ENCODE results near the gene ESR2.

ESR2 gene

DNA sequence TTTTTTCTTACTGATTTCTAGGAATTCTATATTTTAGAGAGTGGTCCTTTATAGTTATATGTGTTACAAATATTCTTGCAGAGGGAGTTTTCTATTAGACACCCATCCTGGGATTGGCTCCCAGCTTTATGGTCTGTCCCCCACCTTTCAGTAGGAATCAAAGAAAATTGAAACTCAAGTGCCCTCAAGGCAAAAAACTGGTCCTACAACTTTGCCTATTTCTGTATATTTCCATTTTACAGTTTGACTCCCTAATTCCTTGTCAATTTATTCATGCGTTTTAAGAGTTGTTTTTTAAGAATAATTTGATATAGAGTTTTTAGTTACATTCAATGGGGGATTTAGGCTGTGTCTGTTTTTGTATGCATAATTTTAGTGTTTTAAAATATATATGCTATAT is 232.5 kb downstream of the ESR2 start:
- WGBS, 2 donors (ENCODE audit: extremely low coverage in 2 of 2, insufficient read length in 2 of 2, insufficient replicate concordance in 1 of 2): no CpG with 5 or more reads among the region's 1 CpG
- H3K27me3 ChIP-seq (ENCODE audit: control insufficient read depth in 3 of 3, insufficient read depth in 3 of 3, low read depth in 1 of 3, low read length in 3 of 3): no peaks in the 10 kb centered on the region
- H2BK12ac ChIP-seq (ENCODE audit: low read length): no peak overlapping the region
- H3K23ac ChIP-seq (ENCODE audit: low read depth, low read length, poor library complexity): no peak overlapping the region
- H2AFZ ChIP-seq (ENCODE audit: low read length): no peak overlapping the region
- H3K4me2 ChIP-seq (ENCODE audit: insufficient read depth, low read length, poor library complexity, severe bottlenecking): no peak overlapping the region
- H2BK120ac ChIP-seq (ENCODE audit: low read depth, low read length): no peak overlapping the region
- no peak overlapping the region for H4K8ac ChIP-seq (ENCODE audit: low read depth, low read length)
- H3K27ac ChIP-seq (replicated peaks; ENCODE audit: low read length): no peak overlapping the region
- peaks cover 8 to 91% of the 10 kb centered on the region in 2 donors for H3K36me3 ChIP-seq (replicated peaks in 1 of 2; ENCODE audit: control insufficient read depth in 2 of 2, insufficient read depth in 2 of 2, low read length in 2 of 2)
- peaks cover 0 to 7% of the 10 kb centered on the region in 2 donors for H3K4me1 ChIP-seq (ENCODE audit: control insufficient read depth in 2 of 2, insufficient read depth in 1 of 2, low read depth in 1 of 2, low read length in 2 of 2)
- no peak overlapping the region for H3K9ac ChIP-seq (ENCODE audit: low read depth, low read length, poor library complexity)
- H3K79me1 ChIP-seq (ENCODE audit: low read depth, low read length): no peaks in the 10 kb centered on the region
- DNase-seq (ENCODE audit: low spot score): no peak
- H3K9me3 ChIP-seq (replicated peaks in 1 of 2; ENCODE audit: control insufficient read depth in 2 of 2, insufficient read depth in 1 of 2, low read depth in 1 of 2, low read length in 2 of 2): peaks cover 0 to 3% of the 10 kb centered on the region in 2 donors
- H2BK15ac ChIP-seq (ENCODE audit: low read length): no peak overlapping the region
- H3K4ac ChIP-seq (ENCODE audit: low read length): no peak overlapping the region
- no peak overlapping the region for H3K14ac ChIP-seq (ENCODE audit: low read length)
- H2AK5ac ChIP-seq (ENCODE audit: low read depth, low read length): no peak overlapping the region
- H4K91ac ChIP-seq (ENCODE audit: low read depth, low read length, poor library complexity): no peak overlapping the region
- no peak overlapping the region for H3K18ac ChIP-seq (ENCODE audit: low read length)
- no peak overlapping the region for H2BK5ac ChIP-seq (ENCODE audit: low read length)
- no peak overlapping the region for H3K4me3 ChIP-seq (ENCODE audit: low read length in 2 of 2)

DNA sequence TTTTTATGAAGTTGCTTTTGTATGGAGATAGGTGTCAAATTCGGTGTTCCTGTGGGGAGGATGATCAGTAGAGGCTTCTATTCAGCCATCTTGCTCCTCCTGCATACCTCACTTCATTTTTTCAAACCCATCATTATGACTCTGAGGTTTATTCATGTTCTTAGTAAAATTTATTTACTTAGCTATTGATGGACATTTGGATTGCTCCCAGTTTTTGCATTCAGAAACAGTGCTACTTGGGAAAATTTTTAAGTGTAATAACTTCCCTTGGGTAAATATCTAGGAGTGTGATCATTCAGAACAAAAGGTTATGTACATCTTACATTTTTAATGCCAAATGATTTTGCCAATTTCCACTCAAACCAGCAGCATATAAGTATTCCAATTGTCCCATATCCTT is 233.1 kb downstream of the ESR2 start:
- Histone ChIP-seq H3K79me1 (ENCODE audit: low read depth, low read length) (no peaks in the 10 kb centered on the region), H3K14ac (ENCODE audit: low read length) (no peak overlapping the region), H3K27ac (replicated peaks; ENCODE audit: low read length) (no peak overlapping the region), H3K18ac (ENCODE audit: low read length) (no peak overlapping the region), H2BK120ac (ENCODE audit: low read depth, low read length) (no peak overlapping the region), H3K23ac (ENCODE audit: low read depth, low read length, poor library complexity) (no peak overlapping the region), H2BK5ac (ENCODE audit: low read length) (no peak overlapping the region), H3K4me1 (ENCODE audit: control insufficient read depth in 2 of 2, insufficient read depth in 1 of 2, low read depth in 1 of 2, low read length in 2 of 2) (peaks cover 0 to 7% of the 10 kb centered on the region in 2 donors), H3K4me3 (ENCODE audit: low read length in 2 of 2) (no peak overlapping the region), H3K4ac (ENCODE audit: low read length) (no peak overlapping the region), H3K27me3 (ENCODE audit: control insufficient read depth in 3 of 3, insufficient read depth in 3 of 3, low read depth in 1 of 3, low read length in 3 of 3) (no peaks in the 10 kb centered on the region), H3K9ac (ENCODE audit: low read depth, low read length, poor library complexity) (no peak overlapping the region), H2BK12ac (ENCODE audit: low read length) (no peak overlapping the region), H2AK5ac (ENCODE audit: low read depth, low read length) (no peak overlapping the region), H4K91ac (ENCODE audit: low read depth, low read length, poor library complexity) (no peak overlapping the region), H4K8ac (ENCODE audit: low read depth, low read length) (no peak overlapping the region), H3K9me3 (replicated peaks in 1 of 2; ENCODE audit: control insufficient read depth in 2 of 2, insufficient read depth in 1 of 2, low read depth in 1 of 2, low read length in 2 of 2) (peaks cover 0 to 3% of the 10 kb centered on the region in 2 donors), H3K4me2 (ENCODE audit: insufficient read depth, low read length, poor library complexity, severe bottlenecking) (no peak overlapping the region), H2BK15ac (ENCODE audit: low read length) (no peak overlapping the region), H2AFZ (ENCODE audit: low read length) (no peak overlapping the region), H3K36me3 (replicated peaks in 1 of 2; ENCODE audit: control insufficient read depth in 2 of 2, insufficient read depth in 2 of 2, low read length in 2 of 2) (peaks cover 8 to 90% of the 10 kb centered on the region in 2 donors)
- WGBS, 2 donors (ENCODE audit: extremely low coverage in 2 of 2, insufficient read length in 2 of 2, insufficient replicate concordance in 1 of 2): no CpG with 5 or more reads among the region's 1 CpG
- DNase-seq (ENCODE audit: low spot score): no peak

DNA sequence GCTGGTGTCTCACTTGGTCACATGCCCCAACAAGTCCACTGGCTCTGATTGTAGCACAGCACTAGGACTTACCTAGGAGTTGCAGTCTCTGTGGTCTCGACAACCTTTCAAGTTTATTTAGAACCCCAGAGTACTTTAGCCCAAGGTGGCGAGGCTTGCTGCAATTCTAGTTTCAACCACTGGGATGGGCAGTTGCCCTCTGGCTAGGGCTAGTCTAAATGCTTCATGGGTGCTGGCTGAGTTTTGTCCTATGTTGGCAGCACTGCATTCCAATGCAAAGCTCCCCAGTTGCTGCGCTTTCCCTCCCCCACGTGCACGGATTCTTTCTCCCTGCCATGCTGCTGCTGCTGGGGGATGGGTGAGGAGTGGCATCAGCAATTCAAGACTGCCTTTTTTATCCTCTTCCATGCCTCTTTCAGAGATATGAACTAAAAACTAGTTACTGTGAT is 233.5 kb downstream of the ESR2 start:
- H3K79me1 ChIP-seq (ENCODE audit: low read depth, low read length): no peaks in the 10 kb centered on the region
- H2BK5ac ChIP-seq (ENCODE audit: low read length): no peak overlapping the region
- no peak overlapping the region for H3K23ac ChIP-seq (ENCODE audit: low read depth, low read length, poor library complexity)
- H3K27ac ChIP-seq (replicated peaks; ENCODE audit: low read length): no peak overlapping the region
- H3K4me2 ChIP-seq (ENCODE audit: insufficient read depth, low read length, poor library complexity, severe bottlenecking): no peak overlapping the region
- no peak overlapping the region for H2BK120ac ChIP-seq (ENCODE audit: low read depth, low read length)
- H3K27me3 ChIP-seq (ENCODE audit: control insufficient read depth in 3 of 3, insufficient read depth in 3 of 3, low read depth in 1 of 3, low read length in 3 of 3): no peaks in the 10 kb centered on the region
- peaks cover 0 to 7% of the 10 kb centered on the region in 2 donors for H3K4me1 ChIP-seq (ENCODE audit: control insufficient read depth in 2 of 2, insufficient read depth in 1 of 2, low read depth in 1 of 2, low read length in 2 of 2)
- no peak overlapping the region for H3K14ac ChIP-seq (ENCODE audit: low read length)
- peak; percentile 17 for DNase-seq (ENCODE audit: low spot score)
- H2BK12ac ChIP-seq (ENCODE audit: low read length): no peak overlapping the region
- no peak overlapping the region for H3K9ac ChIP-seq (ENCODE audit: low read depth, low read length, poor library complexity)
- H2AK5ac ChIP-seq (ENCODE audit: low read depth, low read length): no peak overlapping the region
- no peak overlapping the region for H4K8ac ChIP-seq (ENCODE audit: low read depth, low read length)
- peaks cover 0 to 3% of the 10 kb centered on the region in 2 donors for H3K9me3 ChIP-seq (replicated peaks in 1 of 2; ENCODE audit: control insufficient read depth in 2 of 2, insufficient read depth in 1 of 2, low read depth in 1 of 2, low read length in 2 of 2)
- H4K91ac ChIP-seq (ENCODE audit: low read depth, low read length, poor library complexity): no peak overlapping the region
- peaks cover 8 to 90% of the 10 kb centered on the region in 2 donors for H3K36me3 ChIP-seq (replicated peaks in 1 of 2; ENCODE audit: control insufficient read depth in 2 of 2, insufficient read depth in 2 of 2, low read length in 2 of 2)
- no CpG with 5 or more reads among the region's 5 CpGs for WGBS, 2 donors (ENCODE audit: extremely low coverage in 2 of 2, insufficient read length in 2 of 2, insufficient replicate concordance in 1 of 2)
- H2BK15ac ChIP-seq (ENCODE audit: low read length): no peak overlapping the region
- no peak overlapping the region for H2AFZ ChIP-seq (ENCODE audit: low read length)
- no peak overlapping the region for H3K4ac ChIP-seq (ENCODE audit: low read length)
- H3K4me3 ChIP-seq (ENCODE audit: low read length in 2 of 2): no peak overlapping the region
- peak overlapping the region; percentile 33 for H3K18ac ChIP-seq (ENCODE audit: low read length)

DNA sequence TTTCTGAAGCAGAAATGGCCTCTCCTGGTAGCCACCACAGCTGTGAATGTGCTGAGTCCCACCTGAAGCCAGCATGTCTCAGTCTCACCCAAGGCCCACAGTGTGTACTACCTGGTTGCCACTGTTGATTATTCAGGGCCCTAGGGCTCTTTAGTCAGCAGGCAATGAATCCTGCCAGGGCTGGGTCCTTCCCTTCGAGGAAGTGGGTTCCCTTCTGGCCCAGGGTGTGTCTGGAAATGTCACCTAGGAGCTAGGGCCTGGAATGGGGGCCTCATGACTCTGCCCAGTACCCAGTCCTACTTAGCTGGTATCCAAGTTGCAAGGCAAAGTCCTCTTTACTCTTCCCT is 234.0 kb downstream of the ESR2 start:
- no CpG with 5 or more reads among the region's 1 CpG for WGBS, 2 donors (ENCODE audit: extremely low coverage in 2 of 2, insufficient read length in 2 of 2, insufficient replicate concordance in 1 of 2)

More for the DNA sequence above, 234.0 kb downstream of the ESR2 start:
- H3K4me3 ChIP-seq (ENCODE audit: low read length in 2 of 2): no peak overlapping the region
- no peak overlapping the region for H3K4me2 ChIP-seq (ENCODE audit: insufficient read depth, low read length, poor library complexity, severe bottlenecking)
- no peak for DNase-seq (ENCODE audit: low spot score)
- H3K4ac ChIP-seq (ENCODE audit: low read length): no peak overlapping the region
- peaks cover 0 to 7% of the 10 kb centered on the region in 2 donors for H3K4me1 ChIP-seq (ENCODE audit: control insufficient read depth in 2 of 2, insufficient read depth in 1 of 2, low read depth in 1 of 2, low read length in 2 of 2)
- no peak overlapping the region for H2BK5ac ChIP-seq (ENCODE audit: low read length)
- H2BK120ac ChIP-seq (ENCODE audit: low read depth, low read length): no peak overlapping the region
- H2AK5ac ChIP-seq (ENCODE audit: low read depth, low read length): no peak overlapping the region
- no peak overlapping the region for H3K9ac ChIP-seq (ENCODE audit: low read depth, low read length, poor library complexity)
- H3K27ac ChIP-seq (replicated peaks; ENCODE audit: low read length): no peak overlapping the region
- no peak overlapping the region for H4K91ac ChIP-seq (ENCODE audit: low read depth, low read length, poor library complexity)
- no peaks in the 10 kb centered on the region for H3K79me1 ChIP-seq (ENCODE audit: low read depth, low read length)
- peak overlapping the region; percentile 59 for H3K18ac ChIP-seq (ENCODE audit: low read length)
- H2BK12ac ChIP-seq (ENCODE audit: low read length): no peak overlapping the region
- no peak overlapping the region for H2AFZ ChIP-seq (ENCODE audit: low read length)
- H4K8ac ChIP-seq (ENCODE audit: low read depth, low read length): no peak overlapping the region
- no peak overlapping the region for H3K14ac ChIP-seq (ENCODE audit: low read length)
- H2BK15ac ChIP-seq (ENCODE audit: low read length): no peak overlapping the region
- no peak overlapping the region for H3K23ac ChIP-seq (ENCODE audit: low read depth, low read length, poor library complexity)
- H3K9me3 ChIP-seq (replicated peaks in 1 of 2; ENCODE audit: control insufficient read depth in 2 of 2, insufficient read depth in 1 of 2, low read depth in 1 of 2, low read length in 2 of 2): peaks cover 0 to 3% of the 10 kb centered on the region in 2 donors
- peaks cover 6 to 88% of the 10 kb centered on the region in 2 donors for H3K36me3 ChIP-seq (replicated peaks in 1 of 2; ENCODE audit: control insufficient read depth in 2 of 2, insufficient read depth in 2 of 2, low read length in 2 of 2)
- no peaks in the 10 kb centered on the region for H3K27me3 ChIP-seq (ENCODE audit: control insufficient read depth in 3 of 3, insufficient read depth in 3 of 3, low read depth in 1 of 3, low read length in 3 of 3)

All from neuronal stem cell (in vitro differentiated cells).